PFSK-1 (cell line): ENCODE data around the gene UXT.

Source experiments
- POLR2AphosphoS5 ChIP-seq: IDR thresholded peaks from 2 replicates; pipeline ENCODE4 v1.6.1; 2012; ENCODE audit warnings: low read depth, mild to moderate bottlenecking, control low read depth, low read length, moderate library complexity
- SIN3A ChIP-seq: IDR thresholded peaks from 2 replicates; pipeline ENCODE4 v1.6.1; 2012; ENCODE audit warnings: mild to moderate bottlenecking, low read length, moderate library complexity, borderline replicate concordance; ENCODE audit not compliant: insufficient read depth

- TF ChIP-seq POLR2AphosphoS5, result no peak
- no peak for TF ChIP-seq SIN3A
Observed at GRCh38 chrX:47611489-47611888, 47.5 kb downstream of the UXT start.
